NT2/D1 (cell line): Measurements from ENCODE around the gene DNMT1.

Source experiments
- SUZ12 ChIP-seq: IDR thresholded peaks from 2 replicates; pipeline ENCODE4 v1.6.1; 2011; ENCODE audit not compliant: insufficient read length, insufficient read depth; ENCODE audit errors: extremely low read depth
- ZNF274 ChIP-seq: IDR thresholded peaks from 2 replicates; pipeline ENCODE4 v1.6.1; 2011; ENCODE audit warnings: mild to moderate bottlenecking, low read depth, low read length

- TF ChIP-seq SUZ12 (no peak), ZNF274 (no peak)
Observed at GRCh38 chr19:10091895-10092641, 102.7 kb downstream of the DNMT1 start.
